NCI-H510A (cell line): ENCODE data around the gene MATCAP1.
A peak's percentile ranks its signal among the peaks of the same experiment; 100 is the strongest.

Experiments used
- DNase-seq: peaks from one replicate; lab custom pipeline; 2025; lab: John Stamatoyannopoulos, UW

The MATCAP1 gene

GRCh38 chr16:67156143-67156844, 27.5 kb downstream of the MATCAP1 start:
- no peak for DNase-seq

GRCh38 chr16:67155295-67156142, 28.2 kb downstream of the MATCAP1 start:
- DNase-seq: peak; percentile 43

- no peak for DNase-seq
These were observed 29.0 kb downstream of the MATCAP1 start for GRCh38 chr16:67154578-67155294.

- DNase-seq: no peak
These were observed 32.2 kb downstream of the MATCAP1 start for GRCh38 chr16:67151431-67152097.

GRCh38 chr16:67150833-67151396, 32.8 kb downstream of the MATCAP1 start, which contains the start of gene B3GNT9:
TSS of gene B3GNT9 (minus strand) at chr16:67150998. CDS start at chr16:67150485, 513 bp downstream.
- DNase-seq: peak; percentile 49

GRCh38 chr16:67150047-67150832, 33.5 kb downstream of the MATCAP1 start:
- peak; percentile 33 for DNase-seq

GRCh38 chr16:67149276-67150046, 34.3 kb downstream of the MATCAP1 start:
- DNase-seq: no peak

GRCh38 chr16:67148656-67149275, 35.0 kb downstream of the MATCAP1 start:
- no peak for DNase-seq

- no peak for DNase-seq
These were observed 35.5 kb downstream of the MATCAP1 start for GRCh38 chr16:67148221-67148620.

- no peak for DNase-seq
These were observed 36.2 kb downstream of the MATCAP1 start for GRCh38 chr16:67147437-67148140.

- no peak for DNase-seq
These were observed 37.0 kb downstream of the MATCAP1 start for GRCh38 chr16:67146523-67147357.

- no peak for DNase-seq
These were observed 38.0 kb downstream of the MATCAP1 start for GRCh38 chr16:67145746-67146145.

GRCh38 chr16:67144943-67145342, 38.8 kb downstream of the MATCAP1 start:
- DNase-seq: no peak

- no peak for DNase-seq
These were observed 41.4 kb downstream of the MATCAP1 start for GRCh38 chr16:67142342-67142741.

GRCh38 chr16:67141391-67141790, 42.4 kb downstream of the MATCAP1 start:
- DNase-seq: no peak

- DNase-seq: no peak
These were observed 46.2 kb downstream of the MATCAP1 start for GRCh38 chr16:67137605-67138004.

GRCh38 chr16:67129422-67129821, 54.3 kb downstream of the MATCAP1 start:
- no peak for DNase-seq

- no peak for DNase-seq
These were observed 54.9 kb downstream of the MATCAP1 start for GRCh38 chr16:67128887-67129286.
